HG03045 (cell line): Measurements from ENCODE around the gene INIP.
"Not testable (repeated sequence)": the region's sequence is repeated elsewhere in the genome, so short reads cannot be mapped to it uniquely, and the experiment has no call there.

ENCODE experiments used
- ATAC-seq: cut with Tn5 transposase; IDR thresholded peaks from one replicate; pipeline ENCODE4 v1.9.1; 2021; ENCODE audit warnings: mild to moderate bottlenecking, moderate library complexity; ENCODE audit not compliant: unreplicated experiment

The INIP gene

DNA sequence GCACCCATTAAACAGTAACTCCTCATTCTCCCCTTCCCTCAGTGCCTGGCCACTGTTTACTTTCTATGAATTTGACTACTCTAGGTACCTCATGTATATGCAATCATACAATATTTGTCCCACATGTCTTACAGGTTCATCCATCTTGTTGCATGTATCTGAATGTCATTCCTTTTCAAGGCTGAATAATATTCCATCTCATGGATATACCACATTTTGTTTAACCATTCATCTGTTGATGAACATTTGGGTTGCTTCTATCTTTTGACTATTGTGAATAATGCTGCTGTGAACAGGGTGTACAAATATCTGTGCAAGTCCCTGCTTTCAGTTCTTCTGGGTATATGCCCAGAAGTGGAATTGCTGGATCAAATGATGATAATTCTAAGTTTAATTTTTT, 40.9 kb downstream of the INIP start:
- no peak for ATAC-seq

DNA sequence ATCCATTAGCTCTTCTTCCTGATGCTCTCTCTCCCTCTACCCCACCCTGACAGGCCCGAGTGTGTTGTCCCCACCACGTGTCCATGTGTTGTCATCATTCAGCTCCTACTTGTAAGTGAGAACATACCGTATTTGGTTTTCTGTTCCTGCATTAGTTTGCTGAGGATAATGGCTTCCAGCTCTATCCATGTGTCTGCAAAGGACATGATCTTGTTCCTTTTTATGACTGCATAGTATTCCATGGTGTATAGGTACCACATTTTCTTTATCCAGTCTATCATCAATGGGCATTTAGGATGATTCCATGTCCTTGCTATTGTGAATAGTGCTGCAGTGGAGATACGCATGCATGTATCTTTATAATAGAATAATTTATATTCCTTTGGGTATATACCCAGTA, 44.7 kb downstream of the INIP start:
- ATAC-seq: not testable (repeated sequence)

DNA sequence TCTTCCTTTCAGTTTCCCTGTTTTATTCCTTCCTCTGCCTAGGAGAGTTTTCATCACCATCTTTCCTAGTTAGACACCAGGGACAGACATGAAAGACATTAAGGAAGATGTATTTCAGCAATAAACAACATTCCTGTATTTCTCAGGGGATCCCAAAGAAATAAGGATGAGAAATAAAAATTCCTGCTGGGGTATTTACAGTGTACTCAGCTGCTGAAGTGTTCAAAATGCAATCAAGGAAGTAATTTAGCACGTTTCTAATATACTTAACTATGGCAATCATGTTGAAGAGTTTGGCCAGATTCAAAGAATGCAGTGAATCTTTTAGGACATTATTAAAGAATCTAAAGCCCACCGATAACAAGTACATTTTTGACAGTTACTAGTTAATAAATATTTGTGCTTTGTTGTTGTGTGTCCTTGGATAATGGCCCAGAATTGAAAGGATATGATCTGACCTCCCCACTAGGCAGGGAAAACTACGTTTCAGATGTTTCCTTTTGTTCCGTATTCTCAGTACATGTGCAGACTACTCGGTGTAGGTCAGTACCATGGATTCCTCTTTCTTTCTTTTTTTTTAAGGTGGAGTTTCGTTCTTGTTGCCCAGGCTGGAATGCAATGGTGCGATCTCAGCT, 46.8 kb downstream of the INIP start:
- no peak for ATAC-seq

DNA sequence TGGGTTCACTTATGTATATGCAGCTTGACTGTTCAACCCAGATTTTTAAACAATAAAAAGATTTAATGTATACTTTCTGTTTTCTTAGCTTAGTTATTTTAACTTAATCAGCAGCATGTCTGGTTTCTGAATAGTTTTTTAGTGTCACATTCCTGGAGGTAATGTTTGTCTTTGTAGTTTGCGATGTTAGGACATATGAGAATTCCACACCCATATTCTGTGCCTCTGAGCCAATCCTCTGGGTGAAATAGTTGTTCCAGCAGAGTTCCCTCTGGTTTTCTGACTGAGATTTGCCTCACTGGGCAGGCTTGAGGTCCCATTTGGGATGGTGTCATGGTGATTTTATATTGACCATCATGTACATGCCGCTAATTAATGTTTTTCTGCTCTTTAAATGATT, 48.6 kb downstream of the INIP start:
- no peak for ATAC-seq

DNA sequence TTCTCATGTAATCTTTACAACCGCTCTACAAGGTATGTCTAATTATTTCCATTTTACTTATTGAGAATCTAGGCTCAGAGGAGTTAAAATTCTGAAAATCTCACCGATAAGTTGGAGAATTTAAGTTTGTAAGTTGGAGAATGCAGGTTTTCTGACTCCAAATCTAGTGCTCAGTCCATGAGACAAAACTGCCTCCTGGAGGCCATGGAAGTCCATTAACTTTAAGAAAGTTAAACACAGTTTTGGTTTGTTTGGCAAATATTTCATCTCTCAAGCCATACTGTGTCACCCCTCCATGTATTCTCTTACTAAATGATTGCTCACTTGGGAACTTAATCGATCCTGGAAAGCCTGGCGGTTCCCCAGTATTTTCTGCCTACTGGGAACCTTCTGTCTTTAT, 52.6 kb downstream of the INIP start:
- no peak for ATAC-seq

DNA sequence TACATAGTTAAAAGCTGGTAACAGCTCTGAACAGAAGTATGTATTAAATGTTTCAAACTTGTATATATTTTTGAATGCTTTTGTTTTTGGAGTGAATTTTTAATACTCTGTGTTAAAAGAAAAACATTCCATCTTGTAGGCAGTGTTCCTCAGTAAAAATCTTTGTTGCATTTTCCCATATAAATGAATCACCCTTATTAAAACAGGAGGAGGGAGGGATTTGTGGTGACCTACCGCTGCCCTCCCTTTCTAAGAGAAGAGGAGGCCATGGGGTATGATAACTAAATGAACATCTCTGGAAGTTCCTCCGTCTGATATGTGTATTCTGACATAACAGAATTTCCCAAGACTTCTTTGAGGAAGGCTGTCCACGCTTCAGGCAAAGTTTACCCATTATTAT, 53.4 kb downstream of the INIP start:
- no peak for ATAC-seq

DNA sequence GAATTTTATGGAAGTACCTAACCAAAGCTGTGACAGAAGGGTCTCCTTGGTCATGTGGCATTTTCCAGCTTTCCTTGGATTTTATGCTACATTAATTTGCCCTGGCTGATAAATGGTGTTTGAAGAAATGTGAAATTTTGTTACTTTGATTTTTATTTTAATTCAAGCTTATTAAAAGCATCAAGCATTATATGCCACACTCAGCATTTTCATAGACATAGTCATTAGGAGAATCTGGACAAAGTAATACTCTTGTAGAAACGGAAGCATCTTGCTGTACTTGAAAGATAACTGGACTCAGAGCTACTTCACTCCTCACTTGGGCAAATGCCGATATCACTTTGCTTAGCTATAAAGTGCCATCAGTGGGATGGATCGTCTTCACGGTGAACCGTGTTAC, 54.2 kb downstream of the INIP start:
- ATAC-seq: no peak

DNA sequence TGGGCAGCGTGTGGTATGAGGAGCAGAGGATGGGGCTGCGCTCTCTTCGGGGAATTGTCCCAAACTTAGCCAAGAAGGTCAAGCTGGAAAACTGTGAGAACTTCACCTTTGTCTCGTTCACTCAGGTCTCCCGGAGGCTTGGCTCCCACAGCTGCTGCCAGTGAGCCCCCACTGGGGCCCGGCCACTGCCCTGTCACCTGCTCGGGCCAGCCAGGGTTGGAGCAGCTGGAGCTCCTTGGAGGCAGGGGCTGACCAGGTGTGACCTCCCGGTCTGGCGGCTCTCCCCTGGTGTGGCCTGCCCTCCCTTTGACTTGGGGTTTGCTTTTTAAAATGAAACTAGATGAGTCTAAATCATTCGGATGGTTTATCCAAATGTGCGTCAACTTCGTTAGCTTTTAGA, 58.0 kb downstream of the INIP start:
- ATAC-seq: no peak

DNA sequence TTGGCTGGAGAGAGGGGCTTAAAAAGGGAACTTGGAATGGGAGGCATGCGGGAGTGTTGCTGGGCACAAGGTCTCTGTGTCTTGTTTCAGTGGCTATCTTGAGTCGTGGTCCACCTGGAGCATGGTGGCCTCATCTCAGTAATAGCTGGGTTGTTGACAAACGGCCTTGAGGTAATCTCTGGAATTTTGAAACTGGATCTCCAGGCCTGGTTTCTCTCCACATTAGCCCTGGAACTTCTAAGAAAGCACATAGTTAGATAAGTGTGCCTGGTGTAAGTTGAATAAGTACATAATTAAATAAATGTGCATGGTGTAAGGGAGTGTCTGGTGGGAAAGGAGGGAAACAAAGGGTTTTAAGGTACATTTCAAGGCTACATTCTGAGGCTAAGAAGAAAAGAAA, 62.2 kb downstream of the INIP start:
- no peak for ATAC-seq

DNA sequence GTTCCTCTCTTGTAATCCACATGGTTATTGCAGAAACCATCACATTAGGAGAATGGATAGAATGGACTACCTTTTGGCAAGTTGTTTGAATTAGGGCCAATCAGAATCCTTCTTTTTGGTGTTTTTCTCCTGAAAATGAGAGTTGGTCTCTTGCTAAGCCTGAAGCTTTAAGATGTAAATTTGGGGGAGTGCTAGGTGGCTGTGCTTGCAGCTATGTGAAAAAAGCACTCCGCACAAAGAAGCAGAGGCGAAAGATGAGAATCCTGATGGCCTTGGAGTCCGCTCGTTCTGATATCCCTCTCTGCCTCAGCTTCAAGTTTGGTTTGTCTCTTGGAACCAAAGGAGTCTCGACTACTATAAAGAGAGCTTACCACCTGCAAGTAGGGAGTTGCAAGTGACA, 63.6 kb downstream of the INIP start:
- ATAC-seq: no peak

DNA sequence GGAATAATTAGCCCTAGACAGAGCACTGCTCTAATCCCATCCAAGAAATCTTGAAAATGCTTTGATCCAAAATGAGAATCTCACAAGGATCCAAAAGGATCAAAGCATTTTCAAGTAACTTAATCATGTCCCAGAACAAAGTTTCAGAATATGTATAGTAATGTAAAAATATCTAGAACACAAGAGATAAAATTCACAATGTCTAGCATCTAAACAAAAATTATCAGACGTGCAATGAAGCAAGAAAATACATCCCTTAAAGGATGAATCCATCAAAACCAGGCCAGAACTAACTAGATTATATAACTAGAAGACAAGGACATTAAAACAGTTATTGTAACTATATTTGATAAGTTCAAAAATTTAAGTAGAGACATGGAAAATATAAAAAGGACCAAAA, 69.3 kb downstream of the INIP start:
- ATAC-seq: no peak

DNA sequence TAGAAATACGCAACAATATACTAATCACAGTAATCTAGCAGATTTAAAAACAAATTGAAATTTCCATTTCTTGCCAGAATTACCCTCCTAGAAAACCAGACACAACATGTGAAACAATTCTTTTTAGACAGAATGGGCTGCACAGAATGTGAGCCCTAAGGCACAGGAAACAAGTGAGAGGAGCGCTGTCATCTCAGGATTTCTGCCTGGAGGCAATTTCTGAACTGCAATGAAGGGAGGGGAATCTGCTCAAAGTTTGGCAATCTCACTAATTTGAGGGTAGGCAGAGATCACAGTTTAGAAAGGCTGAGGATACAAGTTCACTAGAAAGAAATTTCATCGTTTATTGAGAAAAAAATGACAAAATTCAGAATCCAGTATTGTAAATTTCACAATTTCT, 70.3 kb downstream of the INIP start:
- no peak for ATAC-seq

DNA sequence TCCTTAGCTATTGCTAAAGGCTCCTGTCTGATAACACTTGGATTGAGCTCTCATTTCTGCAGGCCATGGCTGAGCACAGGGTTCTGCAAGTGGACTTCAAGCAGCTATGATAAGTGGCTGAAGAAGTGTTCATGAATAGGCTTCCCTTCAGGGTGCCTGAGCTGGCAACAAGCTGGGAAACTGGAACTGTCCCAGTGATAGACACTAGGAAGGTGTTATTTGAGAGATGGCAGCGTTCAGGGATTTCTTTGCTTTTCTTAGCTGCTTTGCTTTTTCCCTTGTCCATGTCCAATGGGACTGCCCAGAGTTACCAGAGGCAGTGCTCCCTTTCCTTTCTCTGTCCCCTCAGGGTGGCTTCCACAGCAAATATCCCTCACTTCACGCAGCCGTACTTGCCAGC, 75.8 kb downstream of the INIP start:
- ATAC-seq: no peak

DNA sequence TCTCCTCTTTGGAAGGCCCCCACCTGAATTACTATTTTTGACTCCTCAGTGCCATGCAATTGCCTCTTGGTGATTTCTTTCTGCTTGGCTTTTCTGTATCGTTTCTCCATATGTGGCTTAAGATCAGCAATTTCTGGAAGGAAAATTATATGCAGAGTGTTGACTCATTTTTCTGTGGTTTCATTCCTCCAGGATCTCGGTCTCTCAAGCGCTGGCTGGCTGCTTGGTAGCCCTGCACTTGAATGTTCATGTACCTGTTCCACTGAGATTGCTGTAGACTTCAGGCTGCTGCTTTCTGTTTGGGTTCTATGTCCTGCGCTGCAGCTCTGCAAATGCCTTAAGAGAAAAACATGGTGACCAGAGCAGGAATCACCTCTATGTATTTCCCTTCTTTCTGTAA, 77.6 kb downstream of the INIP start:
- ATAC-seq: no peak
